GM19023 (cell line): ENCODE results near the gene FAM120B.
A peak's percentile ranks its signal among the peaks of the same experiment; 100 is the strongest.
"Not testable (repeated sequence)": the region's sequence is repeated elsewhere in the genome, so short reads cannot be mapped to it uniquely, and the experiment has no call there.

Experiments
- ATAC-seq: cut with Tn5 transposase; IDR thresholded peaks from one replicate; pipeline ENCODE4 v1.9.1; 2021; ENCODE audit warnings: mild to moderate bottlenecking, moderate library complexity; ENCODE audit not compliant: unreplicated experiment

FAM120B gene

GRCh38 chr6:170306324-170307079, at the start of gene FAM120B:
TSS of gene FAM120B (plus strand) at chr6:170306758. CDS start at chr6:170317391, 10,633 bp downstream.
- ATAC-seq: peak; percentile 99

GRCh38 chr6:170257376-170257775, 49.2 kb upstream of the FAM120B start:
- no peak for ATAC-seq

GRCh38 chr6:170258407-170258806, 48.2 kb upstream of the FAM120B start:
- no peak for ATAC-seq

DNA sequence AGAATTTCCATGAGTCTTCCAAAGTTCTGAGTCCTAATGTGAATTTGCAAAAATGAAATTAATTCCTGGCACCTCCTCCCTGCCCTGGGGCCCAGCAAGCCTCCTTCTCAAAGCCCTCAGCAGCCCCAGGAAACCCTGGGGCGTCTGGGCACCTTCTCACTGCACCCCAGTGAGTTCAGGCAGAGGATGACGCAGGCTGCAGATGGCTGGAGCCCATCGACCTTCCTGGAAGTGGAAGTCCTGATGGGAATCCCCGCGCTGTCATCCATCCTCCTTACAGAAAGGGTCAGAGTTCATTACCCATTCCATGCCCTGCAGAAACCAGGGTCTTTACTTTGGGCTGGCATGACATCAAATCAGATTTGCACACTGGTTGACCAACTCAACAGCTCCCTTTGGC, 47.3 kb upstream of the FAM120B start:
- no peak for ATAC-seq

GRCh38 chr6:170260686-170261085, 45.9 kb upstream of the FAM120B start:
- no peak for ATAC-seq

- no peak for ATAC-seq
Observed at GRCh38 chr6:170261643-170262488, 44.7 kb upstream of the FAM120B start.

- no peak for ATAC-seq
Observed at GRCh38 chr6:170262489-170263088, 44.0 kb upstream of the FAM120B start.

GRCh38 chr6:170263410-170263809, 43.1 kb upstream of the FAM120B start:
- no peak for ATAC-seq

DNA sequence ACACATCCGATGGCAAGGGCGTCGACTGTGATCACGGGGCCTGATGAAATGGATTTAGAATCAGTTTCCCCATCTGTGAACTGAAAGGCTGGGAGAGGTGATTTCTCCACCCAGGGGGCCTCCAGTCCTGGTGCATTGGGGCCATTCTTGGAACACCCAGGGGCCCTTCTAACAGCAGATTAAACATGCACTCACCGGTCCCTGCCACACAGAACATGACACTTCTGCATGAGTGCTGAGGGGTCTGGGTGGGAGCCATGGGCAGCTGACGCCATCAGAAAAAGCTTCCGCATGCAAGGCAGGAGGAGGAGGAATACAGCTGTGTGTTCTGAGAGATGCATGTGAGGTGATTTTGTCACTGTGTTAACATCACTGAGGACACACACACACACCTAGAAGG, 42.5 kb upstream of the FAM120B start:
- no peak for ATAC-seq

DNA sequence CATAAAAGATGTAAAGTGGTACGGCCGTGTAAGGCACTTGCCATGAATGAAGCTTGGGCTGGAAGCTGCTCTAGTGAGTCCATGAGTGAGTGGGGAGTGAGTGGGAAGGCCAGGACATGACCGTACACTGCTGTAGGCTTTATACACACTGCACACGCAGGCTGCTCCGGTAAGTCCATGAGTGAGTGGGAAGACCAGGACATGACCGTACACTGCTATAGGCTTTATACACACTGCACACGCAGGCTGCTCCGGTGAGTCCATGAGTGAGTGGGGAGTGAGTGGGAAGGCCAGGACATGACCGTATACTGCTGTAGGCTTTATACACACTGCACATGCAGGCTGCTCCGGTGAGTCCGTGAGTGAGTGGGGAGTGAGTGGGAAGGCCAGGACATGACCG, 41.9 kb upstream of the FAM120B start:
- ATAC-seq: not testable (repeated sequence)

- ATAC-seq: no peak
Observed at GRCh38 chr6:170265655-170266054, 40.9 kb upstream of the FAM120B start.

GRCh38 chr6:170266061-170266825, 40.3 kb upstream of the FAM120B start:
- ATAC-seq: no peak

DNA sequence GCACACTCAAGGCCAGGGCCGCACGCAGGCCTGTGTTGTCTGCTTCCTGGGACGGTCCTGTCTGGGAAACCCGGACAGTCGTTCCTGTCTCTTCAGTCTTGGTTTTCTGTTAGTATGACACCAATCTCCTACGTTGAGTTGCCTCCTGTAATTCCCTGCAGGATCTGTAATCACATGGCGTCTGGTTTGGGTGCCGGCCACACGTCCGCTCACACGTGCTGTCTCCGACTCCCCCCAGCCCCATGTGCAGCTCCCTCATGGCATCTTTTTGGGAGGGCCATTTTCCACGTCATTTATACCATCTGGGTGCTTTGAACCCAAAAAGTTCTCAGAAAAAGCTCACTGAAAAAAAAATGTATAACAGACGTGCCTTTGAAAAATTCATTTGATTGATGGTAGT, 38.9 kb upstream of the FAM120B start:
- no peak for ATAC-seq

DNA sequence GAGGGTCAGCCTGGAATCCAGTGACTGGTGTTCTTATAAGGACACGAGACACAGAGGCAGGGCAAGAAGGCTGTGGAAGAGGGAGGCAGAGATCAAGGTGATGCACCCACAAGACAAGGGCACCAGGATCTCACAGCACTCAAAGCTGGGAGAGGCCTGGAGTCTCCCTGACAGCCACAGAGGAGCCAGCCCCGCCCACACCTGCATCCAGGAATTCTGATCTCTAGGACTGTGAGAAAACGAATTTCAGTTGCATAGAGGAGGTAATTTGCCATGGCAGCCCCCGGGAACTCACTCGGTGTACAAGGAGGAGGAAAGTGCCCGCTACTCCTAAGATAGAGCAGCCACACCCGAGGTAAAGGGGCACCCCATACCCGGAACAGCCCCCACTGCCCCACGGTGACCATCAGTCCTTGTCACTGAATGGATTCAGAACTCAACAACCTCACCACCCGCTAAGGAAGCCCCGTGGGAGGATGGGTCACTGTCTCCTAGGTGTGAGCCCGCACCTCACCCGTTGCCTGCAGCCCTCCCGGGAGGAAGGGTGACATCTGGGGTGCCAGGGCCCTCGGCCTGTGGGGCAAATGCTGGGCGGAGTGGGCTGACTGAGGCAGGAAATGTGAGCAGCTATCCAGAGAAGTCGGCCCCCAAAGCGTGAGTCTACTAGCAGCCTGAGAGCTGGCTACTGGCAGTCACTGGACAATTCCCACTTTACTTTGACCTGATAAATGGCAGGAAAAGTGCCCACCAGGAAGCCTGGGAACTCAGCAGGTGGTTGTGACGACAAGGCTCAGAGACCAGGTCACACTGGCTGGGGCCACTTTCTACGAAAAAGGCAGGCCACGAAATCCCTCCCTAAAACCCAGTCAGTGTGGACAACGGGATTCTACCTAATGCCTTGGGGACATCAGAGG, 38.1 kb upstream of the FAM120B start:
- ATAC-seq: no peak

- ATAC-seq: no peak
Observed at GRCh38 chr6:170269151-170269845, 37.3 kb upstream of the FAM120B start.

- no peak for ATAC-seq
Observed at GRCh38 chr6:170269846-170270541, 36.6 kb upstream of the FAM120B start.

GRCh38 chr6:170270984-170271593, 35.5 kb upstream of the FAM120B start:
- ATAC-seq: no peak

- ATAC-seq: peak; percentile 92
Observed at GRCh38 chr6:170271771-170272314, 34.7 kb upstream of the FAM120B start.
